H9 (cell line): Measurements from ENCODE around the gene MOGAT2. TPM values are rescaled to one million over a fixed set of nuclear protein-coding genes. Genes with fewer than 3 reads are reported as not detected.

Experiments used
- DNase-seq: peaks from one replicate; pipeline ENCODE4 v3.0.0-alpha.2; 2017
- H2AFZ ChIP-seq: one replicate; pipeline ENCODE4 v1.6.1; 2013; ENCODE audit warnings: mild to moderate bottlenecking, low read length, control low read depth, moderate library complexity
- H2AK5ac ChIP-seq: 2 replicates; pipeline ENCODE4 v1.6.1; 2013; ENCODE audit warnings: low read length, control low read depth, mixed read lengths; ENCODE audit not compliant: insufficient read length
- H2BK120ac ChIP-seq: one replicate; pipeline ENCODE4 v1.6.1; 2013; ENCODE audit warnings: low read depth, mild to moderate bottlenecking, low read length, control low read depth, inconsistent platforms; ENCODE audit not compliant: poor library complexity, severe bottlenecking
- H2BK12ac ChIP-seq: 2 replicates; pipeline ENCODE4 v1.6.1; 2013; ENCODE audit warnings: low read length, control low read depth, mixed read lengths, low read depth; ENCODE audit not compliant: insufficient read length
- H2BK15ac ChIP-seq: 2 replicates; pipeline ENCODE4 v1.6.1; 2013; ENCODE audit warnings: low read depth, low read length, control low read depth
- H2BK20ac ChIP-seq: one replicate; pipeline ENCODE4 v1.6.1; 2013; ENCODE audit warnings: low read depth, mild to moderate bottlenecking, low read length, control low read depth, inconsistent platforms; ENCODE audit not compliant: poor library complexity, severe bottlenecking
- H2BK5ac ChIP-seq: 2 replicates; pipeline ENCODE4 v1.6.1; 2013; ENCODE audit warnings: low read length, control low read depth, mixed read lengths; ENCODE audit not compliant: insufficient read length
- H3K14ac ChIP-seq: 2 replicates; pipeline ENCODE4 v1.6.1; 2013; ENCODE audit warnings: low read length, control low read depth; ENCODE audit not compliant: insufficient read depth
- H3K18ac ChIP-seq: 2 replicates; pipeline ENCODE4 v1.6.1; 2013; ENCODE audit warnings: low read depth, mild to moderate bottlenecking, mixed read lengths, low read length, control low read depth; ENCODE audit not compliant: insufficient read length
- H3K23ac ChIP-seq: 2 replicates; pipeline ENCODE4 v1.6.1; 2013; ENCODE audit warnings: low read length, control low read depth, mixed read lengths, low read depth; ENCODE audit not compliant: insufficient read length
- H3K23me2 ChIP-seq: 2 replicates; pipeline ENCODE4 v1.6.1; 2013; ENCODE audit warnings: low read depth, mild to moderate bottlenecking, mixed read lengths, low read length, control low read depth; ENCODE audit not compliant: insufficient read length, poor library complexity, severe bottlenecking
- H3K27ac ChIP-seq: 2 replicates; pipeline ENCODE4 v1.5.1; 2013; ENCODE audit warnings: low read length, control low read depth, mixed read lengths, low read depth; ENCODE audit not compliant: insufficient read length
- H3K27me3 ChIP-seq: 2 replicates; pipeline ENCODE4 v1.6.1; 2013; ENCODE audit warnings: low read length, control low read depth, inconsistent platforms; ENCODE audit not compliant: insufficient read depth
- H3K4ac ChIP-seq: 2 replicates; pipeline ENCODE4 v1.6.1; 2013; ENCODE audit warnings: low read depth, mild to moderate bottlenecking, control low read depth, inconsistent platforms, low read length, moderate library complexity
- H3K4me1 ChIP-seq: 2 replicates; pipeline ENCODE4 v1.6.1; 2013; ENCODE audit warnings: low read length, control low read depth, inconsistent platforms; ENCODE audit not compliant: insufficient read depth
- H3K4me2 ChIP-seq: 2 replicates; pipeline ENCODE4 v1.6.1; 2013; ENCODE audit warnings: low read length, control low read depth, mixed read lengths; ENCODE audit not compliant: insufficient read length, insufficient read depth
- H3K56ac ChIP-seq: 2 replicates; pipeline ENCODE4 v1.6.1; 2013; ENCODE audit warnings: low read depth, mild to moderate bottlenecking, mixed read lengths, low read length, control low read depth; ENCODE audit not compliant: insufficient read length
- H3K79me1 ChIP-seq: 2 replicates; pipeline ENCODE4 v1.6.1; 2013; ENCODE audit warnings: low read depth, mild to moderate bottlenecking, moderate library complexity, low read length, control low read depth, inconsistent platforms; ENCODE audit not compliant: insufficient read depth, poor library complexity, severe bottlenecking
- H3K79me2 ChIP-seq: 2 replicates; pipeline ENCODE4 v1.6.1; 2013; ENCODE audit warnings: low read length, control low read depth, inconsistent platforms; ENCODE audit not compliant: insufficient read depth
- H3K9ac ChIP-seq: 2 replicates; pipeline ENCODE4 v1.6.1; 2013; ENCODE audit warnings: low read length, control low read depth, mixed read lengths; ENCODE audit not compliant: insufficient read length; ENCODE audit errors: extremely low read depth
- H3K9me3 ChIP-seq: one replicate; pipeline ENCODE4 v1.6.1; 2013; ENCODE audit warnings: low read depth, low read length, inconsistent platforms; ENCODE audit not compliant: control insufficient read depth
- H3T11ph ChIP-seq: one replicate; pipeline ENCODE4 v1.6.1; 2013; ENCODE audit warnings: mild to moderate bottlenecking, low read length, control low read depth, inconsistent platforms
- H4K20me1 ChIP-seq: one replicate; pipeline ENCODE4 v1.6.1; 2013; ENCODE audit not compliant: control insufficient read depth, insufficient read length, insufficient read depth
- H4K5ac ChIP-seq: 2 replicates; pipeline ENCODE4 v1.6.1; 2013; ENCODE audit warnings: low read depth, mild to moderate bottlenecking, mixed read lengths, low read length, control low read depth; ENCODE audit not compliant: insufficient read length
- H4K8ac ChIP-seq: replicated peaks from 2 replicates; pipeline ENCODE4 v1.6.1; 2013; ENCODE audit warnings: low read length, control low read depth, mixed read lengths, low read depth; ENCODE audit not compliant: insufficient read length
- H4K91ac ChIP-seq: 2 replicates; pipeline ENCODE4 v1.6.1; 2013; ENCODE audit warnings: low read depth, mild to moderate bottlenecking, moderate library complexity, mixed read lengths, low read length, control low read depth; ENCODE audit not compliant: insufficient read length
- H3K27ac Mint-ChIP-seq, 3 experiments: 2 replicates in 2 of 3; 3 replicates in 1 of 3; pipeline ENCODE4 v1.8.0; 2020 to 2021; ENCODE audit warnings: mixed read lengths in 3 of 3, mild to moderate bottlenecking in 1 of 3, moderate library complexity in 1 of 3
- H3K27me3 Mint-ChIP-seq: 2 replicates; pipeline ENCODE4 v1.8.0; 2021; ENCODE audit warnings: low read depth, mild to moderate bottlenecking, moderate library complexity, mixed read lengths
- H3K36me3 Mint-ChIP-seq, 3 experiments: 2 replicates in 2 of 3; 3 replicates in 1 of 3; pipeline ENCODE4 v1.8.0; 2020 to 2021; ENCODE audit warnings: low read depth in 3 of 3, mixed read lengths in 3 of 3; ENCODE audit not compliant: insufficient read depth in 1 of 3
- H3K4me1 Mint-ChIP-seq, 2 experiments: 2 replicates each; pipeline ENCODE4 v1.8.0; 2020; ENCODE audit warnings: mixed read lengths in 2 of 2
- H3K4me3 Mint-ChIP-seq, 2 experiments: 2 replicates in 1 of 2; 3 replicates in 1 of 2; pipeline ENCODE4 v1.8.0; 2020 to 2021; ENCODE audit warnings: mild to moderate bottlenecking in 2 of 2, mixed read lengths in 2 of 2, moderate library complexity in 1 of 2
- H3K9me3 Mint-ChIP-seq, 2 experiments: 2 replicates in 1 of 2; 3 replicates in 1 of 2; pipeline ENCODE4 v1.8.0; 2020; ENCODE audit warnings: mild to moderate bottlenecking in 2 of 2, mixed read lengths in 2 of 2, moderate library complexity in 1 of 2
- CTCF ChIP-seq: fragments of 200-600 bp; sonication (generic); conservative IDR thresholded peaks from 3 replicates; pipeline ENCODE4 v1.8.0; 2021; ENCODE audit warnings: antibody characterized with exemption, mild to moderate bottlenecking
- WGBS: extraction: QIAGEN DNeasy Blood & Tissue Kit; methylation state at CpG from one replicate; pipeline ENCODE4 v1.1.7; 2013; ENCODE audit warnings: missing lambda C conversion rate, low lambda C conversion rate, mixed read lengths; ENCODE audit not compliant: insufficient read length; ENCODE audit errors: extremely low coverage; 5-methylcytosine and 5-hydroxymethylcytosine counted together
- total RNA-seq: library from RNA; stranded (reverse); gene quantifications from 2 replicates; pipeline ENCODE4 v1.2.1, GENCODE V29; 2021

Gene MOGAT2
- total RNA-seq, 1 experiment from 2014 or later, result not detected

- no peaks in the 10 kb centered on the region for H4K20me1 ChIP-seq
- H3K27me3 ChIP-seq, result peaks cover 17% of the 10 kb centered on the region; the same call in 1 of the 2 replicates
- no peak overlapping the region for H2BK12ac ChIP-seq
- no peak overlapping the region for H4K91ac ChIP-seq
- no peak overlapping the region for H2AFZ ChIP-seq
- no peaks in the 10 kb centered on the region for H3K79me2 ChIP-seq
- H4K5ac ChIP-seq, result no peak overlapping the region
- no peak overlapping the region for H2BK20ac ChIP-seq
- no peak for TF ChIP-seq CTCF
- no peak overlapping the region for H2BK120ac ChIP-seq
- no peak overlapping the region for H3T11ph ChIP-seq
- Mint-ChIP-seq H3K36me3 (no peaks in the 10 kb centered on the region; a peak in 1 of 7 replicates), H3K4me1 (peaks cover 26 to 34% of the 10 kb centered on the region in 2 experiments), H3K4me3 (no peak overlapping the region; a peak in 1 of 5 replicates), H3K9me3 (peaks cover 0 to 7% of the 10 kb centered on the region in 2 experiments; a peak in 2 of 5 replicates), H3K27ac (no peak overlapping the region; a peak in 1 of 7 replicates), H3K27me3 (peaks cover 83% of the 10 kb centered on the region)
- no peak overlapping the region for H3K14ac ChIP-seq
- no peaks in the 10 kb centered on the region for H3K4me1 ChIP-seq
- H3K4ac ChIP-seq, result no peak overlapping the region
- H2AK5ac ChIP-seq, result no peak overlapping the region
- no peak overlapping the region for H3K23ac ChIP-seq
- H3K56ac ChIP-seq, result no peak overlapping the region
- no peak overlapping the region for H3K27ac ChIP-seq
- no peaks in the 10 kb centered on the region for H3K79me1 ChIP-seq
- no peak overlapping the region for H3K9ac ChIP-seq
- no peak overlapping the region for H2BK5ac ChIP-seq
- H3K4me2 ChIP-seq, result no peak overlapping the region
- no peaks in the 10 kb centered on the region for H3K9me3 ChIP-seq
- WGBS, result no CpG with 5 or more reads among the region's 6 CpGs
- no peak for DNase-seq
- H3K23me2 ChIP-seq, result peaks cover 3% of the 10 kb centered on the region
- H3K18ac ChIP-seq, result no peak overlapping the region
- no peak overlapping the region for H2BK15ac ChIP-seq
- H4K8ac ChIP-seq, result no peak overlapping the region
These were observed 49.6 kb downstream of the MOGAT2 start for GRCh38 chr11:75767228-75767572.
